NCI-H1105 (cell line): ENCODE measurements around the gene PRKACG.
A peak's percentile ranks its signal among the peaks of the same experiment; 100 is the strongest.
"Not testable (repeated sequence)": the region's sequence is repeated elsewhere in the genome, so short reads cannot be mapped to it uniquely, and the experiment has no call there.

Experiments
- DNase-seq: peaks from one replicate; lab custom pipeline; 2025; lab: John Stamatoyannopoulos, UW

Gene PRKACG

DNA sequence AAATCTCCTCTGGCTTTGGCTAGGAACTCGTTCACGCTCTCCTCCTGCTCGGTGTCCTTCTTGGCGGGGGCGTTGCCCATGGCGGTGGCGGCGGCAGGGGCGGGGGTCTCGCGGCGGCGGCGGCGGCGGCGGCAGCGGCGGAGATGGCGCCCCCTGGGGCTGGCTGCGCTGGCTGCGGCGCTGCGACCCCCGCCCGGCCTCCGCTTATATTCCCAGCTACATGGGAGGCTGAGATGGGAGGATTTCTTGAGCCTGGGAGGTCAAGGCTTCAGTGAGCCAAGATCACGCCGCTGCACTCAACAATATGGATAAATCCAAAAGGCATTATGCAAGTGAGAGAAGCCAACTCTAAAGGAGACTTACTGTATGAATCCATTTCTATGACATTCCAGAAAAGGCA is at the start of gene PRKACG:
Gene PRKACG (minus strand): TSS at position 101 of the 400 bp plus-strand sequence. CDS start 21 bp downstream, at position 80.
- DNase-seq, result no peak

DNA sequence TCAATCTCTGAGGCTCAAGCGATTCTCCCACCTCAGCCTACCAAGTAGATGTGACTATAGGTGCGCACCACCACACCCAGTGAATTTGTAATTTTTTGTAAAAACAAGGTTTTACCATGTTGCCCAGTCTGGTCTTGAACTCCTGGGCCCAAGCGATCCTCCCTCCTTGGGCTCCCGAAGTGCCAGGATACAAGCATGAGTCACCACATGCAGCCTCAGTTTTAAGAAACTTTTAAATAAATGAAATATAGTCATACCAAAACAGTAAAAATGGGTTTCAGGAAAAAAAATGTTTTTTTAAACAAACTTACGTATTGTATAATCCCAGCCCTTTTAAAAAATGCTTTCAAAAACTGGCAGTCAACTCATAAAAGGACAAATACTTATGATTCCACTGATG is 48.3 kb upstream of the PRKACG start:
- DNase-seq, result no peak

DNA sequence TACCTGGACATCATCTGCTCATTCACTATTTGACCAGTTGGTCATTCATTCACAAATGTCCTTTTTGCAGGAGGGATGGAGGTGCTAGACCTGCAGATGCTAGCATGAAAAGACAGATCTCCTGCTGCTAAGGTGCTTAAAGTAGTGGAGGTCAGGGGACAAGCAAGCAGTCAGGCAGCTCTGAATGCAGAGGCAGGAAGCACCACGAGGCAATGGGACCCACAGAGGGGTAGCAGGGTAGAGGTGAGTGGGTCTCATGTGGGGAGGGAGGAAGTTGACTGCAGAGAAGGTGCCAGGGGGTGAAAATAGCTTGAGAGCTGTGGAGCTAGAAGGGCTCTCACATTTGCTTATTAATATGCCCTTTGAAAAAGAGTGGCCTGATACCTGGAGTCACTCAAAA is 46.9 kb upstream of the PRKACG start:
- no peak for DNase-seq

DNA sequence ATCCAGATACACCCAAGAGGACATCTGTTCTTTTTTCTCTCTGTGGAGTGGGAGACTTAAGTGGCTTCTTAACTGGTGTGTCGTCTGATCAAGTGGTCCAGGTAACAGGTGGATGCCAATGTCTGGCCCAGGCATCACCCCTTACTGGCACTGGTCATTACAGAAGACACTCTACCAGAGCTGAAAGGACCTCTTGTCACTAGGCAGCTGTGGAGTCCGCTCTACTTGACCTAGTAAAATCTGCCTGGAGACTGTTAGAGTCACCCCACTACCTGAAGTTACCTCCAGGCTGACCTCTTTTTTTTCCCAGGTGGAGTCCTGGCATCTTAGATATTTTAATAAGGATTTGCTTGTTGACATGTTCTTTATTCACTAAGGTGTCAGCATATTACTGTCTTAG is 44.2 kb upstream of the PRKACG start:
- DNase-seq, result no peak

DNA sequence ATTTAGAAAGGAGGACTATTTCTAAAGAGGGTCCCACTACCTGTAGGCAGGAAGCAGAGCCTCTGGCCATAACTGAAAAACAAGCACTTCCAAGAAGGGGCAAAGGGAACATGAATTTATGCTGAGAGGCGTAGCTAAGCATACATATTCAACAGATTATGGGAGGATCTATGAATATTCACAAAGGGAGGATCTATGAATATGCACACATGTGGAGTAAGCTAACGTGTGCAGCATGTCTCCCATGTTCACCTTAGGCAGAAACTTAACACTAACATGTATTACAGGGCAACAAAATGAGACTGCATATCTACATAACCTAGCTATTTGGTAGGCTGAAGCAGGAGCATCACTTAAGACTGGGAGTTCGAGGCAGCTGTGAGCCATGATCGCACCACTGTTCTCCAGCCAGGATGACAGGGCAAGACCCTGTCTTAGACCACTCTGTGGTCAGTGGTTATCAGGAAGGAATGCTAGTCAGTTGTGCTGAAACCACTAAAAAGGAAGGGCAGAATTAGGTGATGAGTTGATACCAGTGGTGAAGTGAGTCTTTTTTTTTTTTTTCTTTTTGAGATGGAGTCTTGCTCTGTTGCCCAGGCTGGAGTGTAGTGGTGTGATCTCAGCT is 42.4 kb upstream of the PRKACG start:
- no peak for DNase-seq

DNA sequence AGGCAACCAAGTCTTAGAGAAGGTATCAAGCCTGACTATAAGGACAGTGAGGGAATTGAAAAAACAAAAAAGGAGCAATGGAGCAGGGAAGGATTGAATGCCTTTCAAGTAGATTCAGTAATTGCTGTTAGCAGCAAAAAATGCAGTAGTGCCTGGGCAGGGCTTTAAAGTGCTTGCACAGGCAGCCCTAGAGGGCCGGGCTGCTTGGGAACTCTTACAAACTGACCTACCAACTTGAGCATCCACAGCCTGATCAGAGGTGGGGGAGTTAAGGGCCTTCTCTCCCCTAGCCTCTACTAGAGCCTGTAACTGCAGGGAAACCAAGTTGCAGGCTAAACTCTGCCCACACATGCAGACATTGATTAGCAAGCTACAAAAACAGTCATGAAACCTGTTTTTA is 41.1 kb upstream of the PRKACG start:
- no peak for DNase-seq

DNA sequence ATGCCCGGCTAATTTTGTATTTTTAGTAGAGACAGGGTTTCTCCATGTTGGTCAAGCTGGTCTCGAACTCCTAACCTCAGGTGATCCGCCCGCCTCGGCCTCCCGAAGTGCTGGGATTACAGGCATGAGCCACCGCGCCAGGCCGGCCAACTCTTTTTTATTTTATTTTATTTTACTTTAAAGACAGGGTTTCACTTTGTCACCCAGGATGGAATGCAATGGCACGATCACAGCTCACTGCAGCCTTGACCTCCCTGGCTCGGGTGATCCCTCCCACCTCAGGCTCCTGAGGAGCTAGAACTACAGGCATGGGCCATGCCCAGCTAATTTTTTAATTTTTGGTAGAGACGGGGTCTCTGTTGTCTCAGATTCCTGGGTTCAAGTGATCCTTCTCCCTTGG is 37.0 kb upstream of the PRKACG start:
- not testable (repeated sequence) for DNase-seq

DNA sequence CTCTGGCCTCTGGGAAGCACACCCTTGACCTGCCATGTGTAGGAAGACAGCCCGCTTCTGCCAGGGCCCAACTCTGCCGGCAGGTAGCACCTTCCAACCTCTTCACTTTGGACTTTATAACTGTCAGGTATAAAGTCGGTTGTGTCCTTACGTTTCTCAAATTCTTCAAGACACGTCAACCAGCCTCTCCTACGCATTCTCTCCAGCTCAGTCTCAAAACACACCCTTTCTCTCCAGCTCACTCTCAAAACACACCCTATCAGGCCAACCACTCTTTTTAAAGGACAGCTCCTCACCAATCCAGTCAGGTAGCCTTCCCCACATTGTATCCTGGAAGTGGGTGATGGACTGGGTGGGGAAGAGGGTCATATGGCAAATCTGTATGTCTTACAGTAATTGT is 35.2 kb upstream of the PRKACG start:
- DNase-seq, result no peak

DNA sequence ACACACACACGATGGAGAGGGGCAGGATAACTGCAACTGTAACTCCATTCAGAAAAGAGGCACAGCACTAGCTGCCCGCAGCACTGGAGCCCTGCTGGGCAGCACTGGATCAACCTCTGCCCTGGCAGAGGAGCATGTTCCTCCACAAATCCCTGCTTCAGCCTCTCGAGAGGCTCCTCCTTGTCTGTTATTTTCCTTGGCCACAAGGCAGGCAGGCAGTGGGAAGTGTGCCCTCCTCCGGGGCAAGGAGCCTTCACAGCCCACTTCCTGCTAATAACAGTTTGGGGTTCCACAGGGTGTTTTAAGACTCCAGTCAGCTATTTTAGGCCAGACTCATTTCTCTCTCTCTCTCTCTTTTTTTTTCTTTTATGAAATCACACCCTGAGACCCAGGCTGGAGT is 33.5 kb upstream of the PRKACG start:
- no peak for DNase-seq

DNA sequence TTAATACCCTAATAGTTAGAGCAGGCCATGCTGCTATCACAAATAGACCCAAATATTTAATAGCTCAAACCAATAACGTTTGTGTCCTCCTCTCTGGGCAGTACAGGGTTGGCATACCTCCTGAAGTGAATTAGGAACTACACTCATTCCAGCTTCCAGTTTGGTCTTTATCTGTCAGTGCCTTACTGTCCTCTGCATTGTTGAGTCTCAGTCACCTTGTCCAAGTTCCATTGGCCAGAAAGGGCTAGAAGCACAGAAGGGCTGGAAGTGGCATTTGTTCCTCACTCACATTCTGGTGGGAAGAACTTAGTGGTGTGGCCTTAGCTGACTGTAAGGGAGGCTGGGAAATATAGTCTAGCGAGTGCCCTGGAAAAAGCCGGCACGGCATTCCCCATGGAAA is 32.8 kb upstream of the PRKACG start:
- no peak for DNase-seq

DNA sequence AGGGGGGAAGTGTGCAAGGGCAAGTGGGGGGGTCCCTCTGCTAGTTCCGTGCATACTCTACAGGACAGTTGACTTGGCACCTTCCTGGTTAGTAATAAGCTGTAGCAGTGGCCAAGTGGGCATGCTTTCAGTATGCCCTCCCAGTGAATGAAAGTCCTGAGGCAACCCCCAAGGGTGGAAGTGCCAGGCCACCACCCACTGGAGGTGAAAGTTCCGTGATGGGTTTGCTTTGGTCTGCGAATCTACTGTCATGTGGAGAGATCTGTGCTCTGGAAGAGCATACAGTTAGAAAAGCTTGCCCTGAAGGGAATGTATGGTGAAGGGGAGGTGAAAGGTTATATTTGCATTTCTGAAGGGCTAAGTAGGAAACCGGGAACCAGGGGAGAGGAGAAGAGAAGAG is 31.9 kb upstream of the PRKACG start:
- no peak for DNase-seq

DNA sequence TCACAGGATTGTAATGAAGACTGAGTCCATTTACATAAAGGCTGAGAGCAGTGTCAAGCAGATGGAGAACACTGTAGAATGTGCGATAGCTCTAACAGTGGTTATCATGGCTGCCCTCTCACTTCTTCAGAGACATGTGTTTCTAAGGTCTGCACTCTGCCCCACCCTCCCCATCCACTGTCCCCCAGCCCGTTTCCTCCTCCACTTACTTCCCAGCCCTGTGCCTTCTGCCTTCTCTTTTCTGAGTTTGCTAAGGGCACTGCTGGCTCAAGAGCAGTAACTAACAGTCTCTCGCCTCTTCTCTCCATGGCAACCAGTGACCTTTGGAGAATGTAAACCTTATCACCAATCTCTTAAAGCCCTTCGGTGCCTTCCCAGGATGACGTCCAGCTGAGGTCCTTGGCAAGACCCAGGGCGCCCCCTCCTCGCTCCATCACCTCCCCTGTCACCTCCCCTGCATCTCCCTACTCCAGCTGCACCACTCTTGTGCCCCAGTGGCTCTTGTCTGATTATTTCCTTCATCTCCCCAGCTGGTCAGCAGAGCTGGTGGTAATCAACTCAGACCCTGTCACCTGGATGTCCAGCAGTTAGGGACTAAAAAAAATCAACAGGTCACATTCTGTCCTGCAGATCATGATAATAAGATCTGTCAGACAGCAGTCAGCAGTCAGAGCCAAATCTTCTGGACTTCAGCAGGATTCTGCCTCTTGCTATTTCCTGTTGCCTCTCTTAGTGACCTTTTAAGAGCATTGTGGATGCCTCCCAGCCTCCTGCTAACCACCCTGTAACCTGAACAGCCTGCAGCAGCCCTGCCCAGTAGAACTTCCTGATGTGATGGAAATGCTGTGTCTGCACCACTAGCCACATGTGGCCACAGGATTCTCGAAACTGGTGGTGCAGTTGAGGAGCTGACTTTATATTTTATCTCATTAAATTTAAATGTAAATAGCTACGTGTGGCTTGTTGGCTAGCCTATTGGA is 30.6 kb upstream of the PRKACG start:
- no peak for DNase-seq

DNA sequence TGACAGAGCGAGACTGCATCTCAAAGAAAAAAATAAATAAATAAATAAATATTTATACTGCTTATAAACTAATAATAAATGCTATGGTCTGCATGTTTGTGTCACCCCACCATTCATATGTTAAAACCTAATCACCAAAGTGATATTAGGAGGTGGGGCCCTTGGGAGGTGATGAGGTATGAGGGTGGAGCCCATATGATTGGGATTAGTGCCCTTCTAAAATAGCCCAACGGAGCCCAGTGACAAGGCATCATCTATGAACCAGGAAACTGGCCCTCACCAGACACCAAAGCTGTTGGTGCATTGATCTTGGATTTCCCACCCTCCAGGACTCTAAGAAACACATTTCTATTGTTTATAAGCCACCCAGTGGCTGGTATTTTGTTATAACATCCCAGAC is 26.7 kb upstream of the PRKACG start:
- DNase-seq, result no peak

DNA sequence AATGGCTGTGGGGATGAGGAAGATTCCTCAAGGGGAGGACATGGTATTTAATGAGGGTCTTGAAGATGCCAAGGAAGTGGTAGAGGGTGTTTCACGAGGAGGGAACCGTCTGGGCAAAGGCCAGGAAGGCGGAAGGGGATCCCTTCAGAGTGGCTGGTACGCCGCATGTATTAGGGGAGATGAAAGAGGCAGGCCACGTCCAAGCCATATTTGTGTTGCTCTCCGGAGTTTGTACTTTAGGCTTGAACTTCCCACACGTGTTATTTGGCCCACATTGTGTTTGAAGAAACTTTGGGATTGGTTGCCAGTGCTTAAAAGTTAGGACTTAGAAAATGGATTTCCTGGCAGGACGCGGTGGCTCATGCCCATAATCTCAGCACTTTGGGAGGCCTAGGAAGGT is 22.9 kb upstream of the PRKACG start:
- no peak for DNase-seq

DNA sequence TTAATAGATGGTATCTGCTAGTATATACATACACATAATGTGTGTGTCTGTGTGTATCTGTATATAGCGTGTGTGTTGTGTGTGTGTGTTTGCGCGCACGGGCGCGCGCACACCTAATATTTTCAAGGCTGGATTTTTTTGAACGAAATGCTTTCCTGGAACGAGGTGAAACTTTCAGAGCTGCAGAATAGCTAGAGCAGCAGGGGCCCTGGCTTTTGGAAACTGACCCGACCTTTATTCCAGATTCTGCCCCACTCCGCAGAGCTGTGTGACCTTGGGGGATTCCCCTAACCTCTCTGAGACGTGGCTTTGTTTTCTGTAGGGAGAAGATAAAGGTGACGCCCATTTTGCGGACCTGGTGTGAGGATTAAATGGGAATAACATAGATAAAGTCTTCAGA is 22.4 kb upstream of the PRKACG start:
- DNase-seq, result no peak

DNA sequence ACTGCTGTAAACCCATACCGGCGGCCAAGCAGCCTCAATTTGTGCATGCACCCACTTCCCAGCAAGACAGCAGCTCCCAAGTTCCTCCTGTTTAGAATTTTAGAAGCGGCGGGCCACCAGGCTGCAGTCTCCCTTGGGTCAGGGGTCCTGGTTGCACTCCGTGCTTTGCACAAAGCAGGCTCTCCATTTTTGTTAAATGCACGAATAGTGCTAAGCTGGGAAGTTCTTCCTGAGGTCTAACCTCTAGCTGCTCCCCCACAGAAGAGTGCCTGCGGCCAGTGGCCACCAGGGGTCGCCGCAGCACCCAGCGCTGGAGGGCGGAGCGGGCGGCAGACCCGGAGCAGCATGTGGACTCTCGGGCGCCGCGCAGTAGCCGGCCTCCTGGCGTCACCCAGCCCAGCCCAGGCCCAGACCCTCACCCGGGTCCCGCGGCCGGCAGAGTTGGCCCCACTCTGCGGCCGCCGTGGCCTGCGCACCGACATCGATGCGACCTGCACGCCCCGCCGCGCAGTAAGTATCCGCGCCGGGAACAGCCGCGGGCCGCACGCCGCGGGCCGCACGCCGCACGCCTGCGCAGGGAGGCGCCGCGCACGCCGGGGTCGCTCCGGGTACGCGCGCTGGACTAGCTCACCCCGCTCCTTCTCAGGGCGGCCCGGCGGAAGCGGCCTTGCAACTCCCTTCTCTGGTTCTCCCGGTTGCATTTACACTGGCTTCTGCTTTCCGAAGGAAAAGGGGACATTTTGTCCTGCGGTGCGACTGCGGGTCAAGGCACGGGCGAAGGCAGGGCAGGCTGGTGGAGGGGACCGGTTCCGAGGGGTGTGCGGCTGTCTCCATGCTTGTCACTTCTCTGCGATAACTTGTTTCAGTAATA is 21.8 kb upstream of the PRKACG start, which contains the start of gene FXN:
Gene FXN (plus strand): TSS at position 315 of the 871 bp plus-strand sequence. CDS start 31 bp downstream, at position 346.
- DNase-seq, result peak; percentile 58

DNA sequence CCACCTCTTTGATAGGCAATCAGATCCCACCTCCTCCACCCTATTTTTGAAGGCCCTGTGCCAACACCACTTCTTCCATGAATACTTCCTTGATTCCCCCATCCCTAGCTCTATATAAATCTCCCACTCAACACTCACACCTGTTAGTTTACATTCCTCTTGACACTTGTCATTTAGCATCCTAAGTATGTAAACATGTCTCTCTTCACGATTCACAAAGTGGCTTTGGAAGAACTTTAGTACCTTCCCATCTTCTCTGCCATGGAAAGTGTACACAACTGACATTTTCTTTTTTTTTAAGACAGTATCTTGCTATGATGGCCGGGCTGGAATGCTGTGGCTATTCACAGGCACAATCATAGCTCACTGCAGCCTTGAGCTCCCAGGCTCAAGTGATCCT is 20.2 kb upstream of the PRKACG start:
- no peak for DNase-seq

DNA sequence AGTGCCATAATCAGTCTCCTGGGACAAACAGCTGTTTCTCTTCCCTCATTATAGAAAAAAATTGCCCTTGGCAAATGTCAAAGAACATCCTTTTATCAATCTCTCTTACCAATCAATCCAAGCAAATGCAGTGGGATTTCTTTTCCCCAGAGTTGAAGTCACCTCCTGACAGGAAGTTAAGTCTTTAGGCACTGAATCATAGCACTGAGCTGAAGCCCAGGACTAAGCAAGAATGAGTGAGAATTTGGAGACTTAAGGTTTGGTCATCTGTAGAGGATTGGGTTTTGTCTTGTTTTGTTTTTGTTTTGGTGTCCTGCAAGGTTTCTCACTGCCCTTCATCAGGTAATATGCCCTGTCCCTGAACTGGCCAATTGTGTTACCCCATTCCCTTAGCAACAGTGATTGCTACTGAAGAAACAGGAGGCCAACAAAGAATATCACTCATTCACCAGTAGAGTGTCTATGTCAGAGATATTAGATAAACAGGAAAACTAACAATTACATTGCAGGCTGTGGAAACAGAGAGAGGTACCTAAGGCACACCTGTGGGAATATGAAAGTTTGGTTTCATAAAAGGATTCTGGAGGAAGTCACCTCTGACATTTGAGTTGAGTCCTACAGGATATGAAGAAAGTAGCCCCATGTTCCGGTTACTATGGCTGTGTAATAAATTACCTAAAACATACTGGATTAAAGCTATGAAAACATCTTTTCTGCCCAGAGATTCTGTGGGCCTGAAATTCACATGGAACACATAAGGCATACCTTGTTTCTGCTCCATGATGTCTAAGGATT is 17.1 kb upstream of the PRKACG start:
- DNase-seq, result no peak

DNA sequence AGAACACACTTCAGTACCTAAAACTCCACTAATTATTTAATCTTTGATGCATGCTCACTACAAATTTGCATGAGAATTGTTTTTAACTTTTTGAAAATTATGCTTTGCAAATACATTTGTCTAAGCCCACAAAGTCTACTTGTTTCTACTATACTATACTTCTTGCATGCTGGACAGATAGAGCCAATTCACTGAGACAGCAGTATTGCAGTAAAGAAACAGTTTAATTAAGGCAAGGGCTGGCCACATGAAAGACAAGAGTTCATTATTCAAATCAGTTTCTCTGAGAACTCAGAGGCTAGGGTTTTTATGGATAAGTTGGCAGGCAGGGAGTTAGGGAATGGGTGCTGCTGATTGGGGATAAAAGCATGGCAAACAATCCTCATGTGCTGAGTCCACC is 15.6 kb upstream of the PRKACG start:
- no peak for DNase-seq

DNA sequence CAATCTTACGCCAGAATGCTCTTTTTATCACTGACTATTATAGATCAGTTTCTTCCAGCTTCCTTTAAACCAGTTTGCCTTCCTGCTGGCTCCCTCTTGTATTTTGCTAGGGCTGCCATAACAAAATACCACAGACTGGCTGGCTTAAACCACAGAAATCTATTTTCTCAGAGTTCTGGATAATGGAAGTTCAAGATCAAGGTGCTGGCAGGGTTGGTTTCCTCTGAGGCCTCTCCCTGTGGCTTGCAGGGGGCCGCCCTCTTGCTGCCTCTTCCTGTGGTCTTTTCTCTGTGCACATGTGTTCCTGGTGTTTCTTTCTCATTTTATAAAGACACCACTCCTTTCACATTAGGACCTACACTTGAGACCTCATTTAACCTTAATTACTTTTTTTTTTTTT is 14.8 kb upstream of the PRKACG start:
- DNase-seq, result no peak

DNA sequence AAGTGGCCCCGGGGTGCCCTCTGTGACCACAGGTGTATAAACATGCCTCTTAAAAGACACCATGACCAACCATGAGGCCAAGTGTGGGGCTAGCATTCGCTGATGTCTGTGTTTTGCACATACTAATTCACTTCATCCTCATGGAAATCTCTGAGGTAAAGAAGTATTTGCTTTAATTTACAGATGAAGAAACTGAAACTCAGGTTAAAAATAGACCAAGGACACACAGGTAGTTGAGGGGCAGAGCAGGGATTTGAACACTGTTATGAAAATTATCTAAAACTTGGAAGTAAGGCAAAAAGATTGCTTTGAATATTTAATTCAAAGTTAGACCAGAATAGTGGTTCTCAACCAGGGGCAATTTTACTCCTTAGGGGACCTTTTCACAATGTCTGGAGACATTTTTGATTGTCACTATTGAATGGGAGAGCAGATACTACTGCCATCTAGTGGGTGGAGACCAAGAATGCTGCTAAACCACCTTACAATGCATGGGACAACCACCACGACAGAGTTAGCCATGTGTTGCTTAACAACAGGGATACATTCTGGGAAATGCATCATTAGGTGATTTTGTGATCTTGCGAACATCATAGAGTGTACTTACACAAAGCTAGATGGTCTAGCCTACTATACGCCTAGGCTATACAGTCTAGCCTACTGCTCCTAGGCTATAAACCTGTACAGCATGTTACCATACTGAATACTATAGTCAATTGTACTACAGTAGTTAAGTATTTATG is 13.6 kb upstream of the PRKACG start:
- peak; percentile 39 for DNase-seq
